GM19324 (cell line): ENCODE data around the gene NMRAL1.

Experiments used
- ATAC-seq: cut with Tn5 transposase; IDR thresholded peaks from one replicate; pipeline ENCODE4 v1.9.1; 2021; ENCODE audit warnings: mild to moderate bottlenecking, moderate library complexity; ENCODE audit not compliant: unreplicated experiment, low FRiP score

The NMRAL1 gene

GRCh38 chr16:4428500-4428899, 45.9 kb downstream of the NMRAL1 start:
- ATAC-seq = no peak

- ATAC-seq = no peak
Observed at GRCh38 chr16:4426722-4427372, 47.6 kb downstream of the NMRAL1 start.

GRCh38 chr16:4426021-4426684, 48.3 kb downstream of the NMRAL1 start:
- peak; percentile 35 for ATAC-seq

GRCh38 chr16:4425378-4426020, 48.9 kb downstream of the NMRAL1 start, which contains the start of gene DNAJA3:
Gene DNAJA3 (plus strand): TSS chr16:4425868. CDS start chr16:4425882, 14 bp downstream.
- ATAC-seq = peak; percentile 93

- no peak for ATAC-seq
Observed at GRCh38 chr16:4420505-4421105, 53.8 kb downstream of the NMRAL1 start.

- ATAC-seq = no peak
Observed at GRCh38 chr16:4419402-4419959, 54.9 kb downstream of the NMRAL1 start.

GRCh38 chr16:4416200-4417032, 58.0 kb downstream of the NMRAL1 start, which contains the start of gene CORO7:
Gene CORO7 (minus strand): TSS chr16:4416596. CDS start chr16:4416518, 78 bp downstream.
- peak; percentile 86 for ATAC-seq

- peak; percentile 12 for ATAC-seq
Observed at GRCh38 chr16:4415538-4416199, 58.8 kb downstream of the NMRAL1 start.

- peak; percentile 46 for ATAC-seq
Observed at GRCh38 chr16:4414187-4414917, 60.1 kb downstream of the NMRAL1 start.

- no peak for ATAC-seq
Observed at GRCh38 chr16:4412854-4413253, 61.6 kb downstream of the NMRAL1 start.

- no peak for ATAC-seq
Observed at GRCh38 chr16:4412159-4412558, 62.3 kb downstream of the NMRAL1 start.
